Gastrocnemius medialis (tissue), 4 donors: ENCODE data around the gene SAE1.

Experiments
- POLR2A ChIP-seq, 2 donors: fragments of 450-650 bp; IDR thresholded peaks; one replicate each; pipeline ENCODE4 v1.6.1; 2017; ENCODE audit warnings: antibody characterized with exemption in 2 of 2, mild to moderate bottlenecking in 2 of 2, moderate library complexity in 2 of 2
- TF ChIP-seq, protein P1 (sequence below), 5 experiments: fragments of 450-650 bp in 3 of 5; fragments of 200-600 bp in 2 of 5; sonication (generic) in 2 of 5; IDR thresholded peaks in 4 of 5; conservative IDR thresholded peaks in 1 of 5; 1 replicate in 4 of 5; 2 replicates in 1 of 5; pipeline ENCODE4 v1.5.1; 2016 to 2019; ENCODE audit warnings: antibody characterized with exemption in 5 of 5, mild to moderate bottlenecking in 3 of 5, moderate library complexity in 3 of 5

DNA sequence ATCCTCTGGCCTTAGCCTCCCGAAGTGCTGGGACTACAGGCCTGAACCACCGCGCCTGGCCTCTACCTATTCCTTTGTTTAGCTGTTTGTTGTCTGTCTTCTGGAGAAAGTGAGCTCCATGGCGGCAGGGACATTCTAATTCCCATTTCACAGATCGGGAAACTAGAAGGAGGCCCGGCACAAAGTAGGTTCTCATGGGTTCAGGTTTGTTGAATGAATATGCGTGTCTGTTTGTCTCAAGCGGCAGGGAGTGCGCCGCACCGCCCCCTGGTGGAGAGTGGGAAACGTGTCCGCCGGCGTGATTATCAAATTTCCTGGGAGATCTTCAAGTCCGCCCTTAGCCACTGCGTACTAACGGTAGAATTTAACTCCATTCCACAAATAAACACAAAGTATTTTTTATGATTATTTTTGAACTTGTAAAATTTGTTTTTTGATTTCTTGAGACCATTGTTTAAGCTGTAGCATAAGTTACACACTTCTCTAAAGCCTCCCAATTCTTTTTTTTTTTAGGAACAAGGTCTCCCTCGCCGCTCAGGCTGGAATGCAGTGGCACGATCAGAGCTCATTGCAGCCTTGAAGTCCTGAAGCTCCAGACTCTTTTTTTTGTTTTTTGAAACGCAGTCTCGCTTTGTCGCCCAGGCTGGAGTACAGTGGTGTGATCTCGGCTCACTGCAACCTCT is 116.8 kb downstream of the SAE1 start:
- TF ChIP-seq, protein P1, sequence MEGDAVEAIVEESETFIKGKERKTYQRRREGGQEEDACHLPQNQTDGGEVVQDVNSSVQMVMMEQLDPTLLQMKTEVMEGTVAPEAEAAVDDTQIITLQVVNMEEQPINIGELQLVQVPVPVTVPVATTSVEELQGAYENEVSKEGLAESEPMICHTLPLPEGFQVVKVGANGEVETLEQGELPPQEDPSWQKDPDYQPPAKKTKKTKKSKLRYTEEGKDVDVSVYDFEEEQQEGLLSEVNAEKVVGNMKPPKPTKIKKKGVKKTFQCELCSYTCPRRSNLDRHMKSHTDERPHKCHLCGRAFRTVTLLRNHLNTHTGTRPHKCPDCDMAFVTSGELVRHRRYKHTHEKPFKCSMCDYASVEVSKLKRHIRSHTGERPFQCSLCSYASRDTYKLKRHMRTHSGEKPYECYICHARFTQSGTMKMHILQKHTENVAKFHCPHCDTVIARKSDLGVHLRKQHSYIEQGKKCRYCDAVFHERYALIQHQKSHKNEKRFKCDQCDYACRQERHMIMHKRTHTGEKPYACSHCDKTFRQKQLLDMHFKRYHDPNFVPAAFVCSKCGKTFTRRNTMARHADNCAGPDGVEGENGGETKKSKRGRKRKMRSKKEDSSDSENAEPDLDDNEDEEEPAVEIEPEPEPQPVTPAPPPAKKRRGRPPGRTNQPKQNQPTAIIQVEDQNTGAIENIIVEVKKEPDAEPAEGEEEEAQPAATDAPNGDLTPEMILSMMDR (IDR thresholded peaks at IDR 0.05 in 4 of 5, conservative IDR thresholded peaks at IDR 0.05 in 1 of 5): peak; percentile 81 to 94 (median 89)
- TF ChIP-seq POLR2A (IDR thresholded peaks at IDR 0.05): no peak
